ENCODE results near the gene LRRC2.

The LRRC2 gene

DNA sequence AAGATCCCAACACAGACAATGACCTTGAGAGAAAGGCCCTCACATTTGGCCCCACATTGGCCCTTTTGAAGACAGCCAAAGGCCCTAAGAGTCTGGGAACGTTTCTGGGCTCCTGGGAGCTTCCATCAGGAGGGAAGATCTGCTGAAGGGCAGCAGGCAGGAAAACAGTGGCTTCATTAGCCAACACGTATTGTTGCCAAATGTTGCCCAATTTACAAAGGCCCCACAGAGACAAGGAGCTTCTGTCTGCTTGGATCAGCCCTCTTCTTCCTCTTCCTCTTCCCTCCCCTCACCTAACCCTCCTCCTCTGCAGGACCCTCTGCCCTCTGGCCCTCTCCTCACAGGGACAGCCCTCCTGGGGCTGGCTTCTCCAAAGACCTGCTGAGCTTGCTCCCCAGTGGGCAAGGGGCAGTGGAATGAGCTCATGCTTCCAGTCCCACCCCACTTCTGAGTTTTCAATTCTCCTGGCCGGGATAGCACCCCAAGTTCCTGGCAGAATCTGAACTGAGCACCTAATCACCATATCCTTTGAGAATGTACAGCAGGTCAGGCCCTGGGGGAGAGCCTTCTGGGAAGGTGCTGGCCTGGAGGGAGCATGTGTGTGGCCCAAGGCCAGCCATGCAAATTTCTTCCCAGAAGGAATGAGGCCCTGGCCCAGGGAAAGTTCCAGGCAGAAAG lies 96.3 kb downstream of the LRRC2 start:
- DNase-seq, result no peak

DNA sequence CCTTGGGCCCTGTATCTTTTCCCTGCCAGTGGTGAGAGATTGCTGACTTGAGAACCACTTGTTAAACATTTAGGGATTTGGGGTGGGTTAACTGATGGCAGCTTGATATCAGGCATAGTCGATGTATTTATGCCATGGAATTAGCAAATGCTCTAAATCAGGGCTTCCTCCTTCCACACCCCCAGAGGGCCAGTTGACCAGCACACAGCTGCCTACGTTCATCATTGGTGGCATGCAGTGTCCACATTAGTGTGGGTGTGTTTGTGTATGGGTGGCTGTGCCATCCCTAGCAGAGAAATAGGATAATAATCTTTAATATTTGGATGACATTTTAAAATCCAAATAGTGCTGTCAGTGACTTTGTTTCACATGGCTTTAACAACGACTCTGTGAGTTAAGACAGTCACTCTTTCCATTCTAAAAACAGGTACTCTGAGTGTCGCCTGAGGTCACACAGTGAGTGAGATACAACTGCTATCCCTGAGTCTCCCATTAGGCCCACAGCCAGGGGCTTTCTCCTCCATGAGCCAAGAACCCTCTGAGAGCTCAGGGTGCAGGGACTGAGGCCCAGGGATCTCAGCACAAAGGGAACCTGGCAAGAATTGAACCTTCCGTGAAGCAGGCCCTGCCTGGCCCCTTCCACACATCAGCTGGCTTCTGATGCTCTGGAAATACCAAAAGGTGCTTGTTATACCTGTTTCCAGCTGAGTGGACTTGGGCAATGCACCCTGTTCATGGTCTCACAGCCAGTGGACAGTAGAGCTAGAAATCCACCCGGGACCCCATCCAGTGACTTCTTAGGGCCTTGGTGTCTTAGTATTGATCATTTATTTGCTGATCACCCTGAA lies 97.1 kb downstream of the LRRC2 start:
- DNase-seq, result no peak

DNA sequence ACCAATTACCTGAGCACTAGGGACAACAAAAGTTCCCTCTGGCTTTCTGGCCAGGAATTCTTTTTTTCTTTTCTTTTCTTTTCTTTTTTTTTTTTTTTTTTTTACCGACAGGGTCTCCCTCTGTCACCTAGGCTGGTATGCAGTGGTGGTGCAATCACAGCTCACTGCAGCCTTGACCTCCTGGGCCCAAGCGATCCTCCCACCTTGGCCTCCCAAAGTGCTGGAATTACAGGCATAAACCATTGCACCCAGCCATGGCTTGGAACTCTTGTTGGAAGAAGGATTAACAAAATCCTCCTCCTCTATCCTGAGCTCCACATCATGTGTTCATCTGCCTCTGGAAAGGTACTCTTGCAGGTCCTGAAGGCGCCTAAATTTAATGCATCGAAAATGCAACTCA lies 98.5 kb downstream of the LRRC2 start:
- DNase-seq, result no peak

DNA sequence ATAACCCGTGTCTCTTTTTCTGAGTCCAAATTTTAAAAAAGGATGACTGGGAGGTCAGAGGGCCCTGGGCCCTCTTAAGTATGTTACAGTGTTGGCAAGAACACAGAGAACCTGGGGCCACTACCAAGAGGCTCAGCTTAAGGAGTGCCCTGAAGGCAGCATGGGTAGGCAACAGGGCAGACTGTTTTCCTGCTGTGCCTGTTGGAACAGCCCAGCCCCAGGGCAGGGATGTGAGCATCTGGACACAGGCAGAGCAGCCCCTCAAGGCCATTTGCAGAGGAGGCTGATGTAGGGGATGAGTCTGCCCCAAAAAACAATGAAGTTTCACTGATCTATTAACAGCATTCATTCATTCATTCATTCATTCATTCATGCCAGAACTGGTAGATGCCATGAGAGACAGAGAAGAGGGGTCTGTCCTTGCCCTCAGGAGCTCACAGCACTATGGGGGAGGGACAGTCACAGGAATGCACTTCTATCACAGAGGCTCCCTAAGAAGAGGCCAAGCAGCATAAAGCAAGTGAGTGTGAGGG lies 99.2 kb downstream of the LRRC2 start:
- DNase-seq, result no peak

DNA sequence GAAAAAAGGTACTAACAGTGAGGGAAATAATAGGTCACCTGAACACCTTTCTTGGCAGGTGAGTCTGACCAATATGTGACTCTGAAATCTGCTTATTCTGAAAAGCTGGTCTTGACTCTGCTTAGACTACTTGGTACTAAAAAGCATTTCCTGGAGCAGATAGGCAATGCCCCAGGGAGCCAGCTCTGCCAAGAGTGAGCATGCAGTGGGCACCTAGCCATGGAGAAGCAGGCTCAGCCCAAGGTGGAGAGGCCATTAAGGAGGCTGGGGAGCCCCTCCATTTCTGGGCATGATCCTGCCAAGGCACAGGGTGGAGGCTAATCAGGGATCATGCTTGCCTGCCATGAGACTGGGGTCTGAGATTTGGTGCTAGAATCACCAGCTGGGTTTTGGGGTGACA lies 99.8 kb downstream of the LRRC2 start:
- DNase-seq, result no peak

Measured in NCI-H1092 (cell line).